Measurements from ENCODE around the gene METTL2B.
"Not testable (repeated sequence)": the region's sequence is repeated elsewhere in the genome, so short reads cannot be mapped to it uniquely, and the experiment has no call there.

The METTL2B gene

DNA sequence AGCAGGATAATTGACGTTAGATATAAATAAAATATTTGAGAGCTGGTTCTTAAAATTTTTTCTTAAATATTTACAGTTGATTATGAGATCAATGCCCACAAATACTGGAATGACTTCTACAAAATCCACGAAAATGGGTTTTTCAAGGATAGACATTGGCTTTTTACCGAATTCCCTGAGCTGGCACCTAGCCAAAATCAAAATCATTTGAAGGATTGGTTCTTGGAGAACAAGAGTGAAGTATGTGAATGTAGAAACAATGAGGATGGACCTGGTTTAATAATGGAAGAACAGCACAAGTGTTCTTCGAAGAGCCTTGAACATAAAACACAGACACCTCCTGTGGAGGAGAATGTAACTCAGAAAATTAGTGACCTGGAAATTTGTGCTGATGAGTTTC lies 2.5 kb downstream of the METTL2B start:
- H3K4me1 ChIP-seq (ENCODE audit: insufficient read depth, insufficient read length); H3K9ac ChIP-seq (ENCODE audit: insufficient read length, low read depth); H3K27me3 ChIP-seq (ENCODE audit: insufficient read depth, insufficient read length); H3K4me3 ChIP-seq (ENCODE audit: insufficient read length, low read depth); H3K9me3 ChIP-seq (ENCODE audit: insufficient read depth, low read length); DNase-seq (ENCODE audit: low read depth, low spot score): not testable (repeated sequence)
- H3K36me3 ChIP-seq (ENCODE audit: insufficient read depth, insufficient read length, low read length) = peaks cover 11% of the 10 kb centered on the region

DNA sequence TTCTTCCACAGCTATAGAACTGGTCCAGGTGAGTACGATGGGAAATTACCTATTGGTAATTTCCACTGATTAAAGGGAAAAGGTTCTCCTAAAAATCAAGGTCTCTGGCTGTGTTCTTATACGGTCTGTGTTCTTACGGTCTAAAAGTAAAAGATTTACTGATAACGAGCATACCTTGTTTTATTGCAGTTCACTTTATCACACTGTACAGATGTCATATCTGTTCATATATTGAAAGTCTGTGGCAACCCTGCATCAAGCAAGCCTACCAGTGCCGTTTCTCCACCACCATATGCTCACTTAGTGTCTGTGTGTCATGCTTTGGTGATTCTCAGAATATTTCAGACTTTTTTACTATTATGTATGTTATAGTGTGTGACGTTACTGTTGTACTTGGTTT lies 11.6 kb downstream of the METTL2B start:
- not testable (repeated sequence) for DNase-seq (ENCODE audit: low read depth, low spot score); H3K9ac ChIP-seq (ENCODE audit: insufficient read length, low read depth); H3K27me3 ChIP-seq (ENCODE audit: insufficient read depth, insufficient read length); H3K9me3 ChIP-seq (ENCODE audit: insufficient read depth, low read length); H3K4me3 ChIP-seq (ENCODE audit: insufficient read length, low read depth); H3K4me1 ChIP-seq (ENCODE audit: insufficient read depth, insufficient read length)
- peaks cover 17% of the 10 kb centered on the region for H3K36me3 ChIP-seq (ENCODE audit: insufficient read depth, insufficient read length, low read length)

DNA sequence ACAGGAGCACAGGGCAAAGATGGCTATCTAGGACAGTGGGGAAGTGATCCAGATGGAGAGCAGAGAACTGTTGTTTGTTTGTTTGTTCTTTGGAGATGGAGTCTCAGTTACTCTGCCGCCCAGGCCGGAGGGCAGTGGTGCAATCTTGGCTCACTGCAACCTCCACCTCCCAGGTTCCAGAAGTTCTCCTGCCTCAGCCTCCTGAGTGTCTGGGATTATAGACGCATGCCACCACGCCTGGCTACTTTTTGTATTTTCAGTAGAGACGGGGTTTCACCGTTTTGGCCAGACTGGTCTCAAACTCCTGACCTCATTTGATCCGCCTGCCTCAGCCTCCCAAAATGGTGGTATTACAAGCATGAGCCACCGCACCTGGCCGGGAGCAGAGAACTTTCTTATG lies 20.9 kb downstream of the METTL2B start:
- Histone ChIP-seq H3K9me3 (ENCODE audit: insufficient read depth, low read length) (no peaks in the 10 kb centered on the region), H3K36me3 (ENCODE audit: insufficient read depth, insufficient read length, low read length) (peaks cover 43% of the 10 kb centered on the region), H3K4me3 (ENCODE audit: insufficient read length, low read depth) (no peak overlapping the region), H3K9ac (ENCODE audit: insufficient read length, low read depth) (no peak overlapping the region), H3K4me1 (ENCODE audit: insufficient read depth, insufficient read length) (no peaks in the 10 kb centered on the region), H3K27me3 (ENCODE audit: insufficient read depth, insufficient read length) (no peaks in the 10 kb centered on the region)
- TF ChIP-seq ZNF274 (IDR thresholded peaks at IDR 0.05; ENCODE audit: low read depth, low read length) (no peak), YY1 (IDR thresholded peaks at IDR 0.05; ENCODE audit: insufficient read depth, insufficient read length) (no peak), SUZ12 (IDR thresholded peaks at IDR 0.05; ENCODE audit: extremely low read depth, insufficient read depth, insufficient read length) (no peak)
- no peak for DNase-seq (ENCODE audit: low read depth, low spot score)

DNA sequence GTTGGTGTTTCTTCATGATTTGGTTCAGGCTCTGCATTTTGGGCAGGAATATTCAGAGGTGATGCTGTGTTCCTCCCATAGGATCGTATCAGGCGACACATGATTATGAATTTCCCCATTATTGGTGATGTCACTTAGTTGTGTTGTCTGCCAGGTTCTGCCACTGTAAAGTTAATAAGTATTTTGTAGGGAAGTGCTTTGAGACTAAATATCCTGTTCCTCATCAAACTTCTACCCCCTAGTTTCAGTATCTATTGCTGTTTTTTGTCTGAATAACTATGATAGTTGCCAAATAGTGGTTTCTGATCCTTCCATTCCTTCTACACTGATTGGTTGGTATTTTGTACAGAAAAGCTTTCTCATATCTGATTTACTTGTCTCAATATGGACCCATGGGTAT lies 28.9 kb downstream of the METTL2B start:
- not testable (repeated sequence) for H3K9ac ChIP-seq (ENCODE audit: insufficient read length, low read depth); H3K4me1 ChIP-seq (ENCODE audit: insufficient read depth, insufficient read length); DNase-seq (ENCODE audit: low read depth, low spot score)

DNA sequence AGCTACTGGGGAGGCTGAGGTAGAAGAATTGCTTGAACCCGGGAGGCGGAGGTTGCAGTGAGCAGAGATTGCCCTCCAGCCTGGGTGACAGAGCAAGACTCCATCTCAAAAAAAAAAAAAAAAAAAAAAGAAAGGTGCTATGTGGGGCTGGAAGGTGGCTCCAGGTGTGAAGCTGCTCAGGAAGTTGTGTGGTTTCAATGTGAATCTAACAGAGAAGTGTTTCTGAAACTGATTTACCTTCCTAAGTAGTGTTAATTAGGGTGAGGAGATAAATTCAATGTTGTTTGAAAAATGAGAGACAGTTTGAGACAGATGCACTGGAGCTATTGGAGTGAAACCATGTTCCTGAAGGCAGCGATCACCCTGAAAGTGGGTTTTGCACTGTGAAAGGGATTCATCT lies 30.3 kb downstream of the METTL2B start:
- H3K36me3 ChIP-seq (ENCODE audit: insufficient read depth, insufficient read length, low read length); H3K27me3 ChIP-seq (ENCODE audit: insufficient read depth, insufficient read length); H3K4me1 ChIP-seq (ENCODE audit: insufficient read depth, insufficient read length); DNase-seq (ENCODE audit: low read depth, low spot score); H3K4me3 ChIP-seq (ENCODE audit: insufficient read length, low read depth); H3K9me3 ChIP-seq (ENCODE audit: insufficient read depth, low read length); H3K9ac ChIP-seq (ENCODE audit: insufficient read length, low read depth): not testable (repeated sequence)

More for the DNA sequence above, 28.9 kb downstream of the METTL2B start:
- H3K9me3 ChIP-seq (ENCODE audit: insufficient read depth, low read length); H3K27me3 ChIP-seq (ENCODE audit: insufficient read depth, insufficient read length); H3K36me3 ChIP-seq (ENCODE audit: insufficient read depth, insufficient read length, low read length); H3K4me3 ChIP-seq (ENCODE audit: insufficient read length, low read depth): not testable (repeated sequence)

DNA sequence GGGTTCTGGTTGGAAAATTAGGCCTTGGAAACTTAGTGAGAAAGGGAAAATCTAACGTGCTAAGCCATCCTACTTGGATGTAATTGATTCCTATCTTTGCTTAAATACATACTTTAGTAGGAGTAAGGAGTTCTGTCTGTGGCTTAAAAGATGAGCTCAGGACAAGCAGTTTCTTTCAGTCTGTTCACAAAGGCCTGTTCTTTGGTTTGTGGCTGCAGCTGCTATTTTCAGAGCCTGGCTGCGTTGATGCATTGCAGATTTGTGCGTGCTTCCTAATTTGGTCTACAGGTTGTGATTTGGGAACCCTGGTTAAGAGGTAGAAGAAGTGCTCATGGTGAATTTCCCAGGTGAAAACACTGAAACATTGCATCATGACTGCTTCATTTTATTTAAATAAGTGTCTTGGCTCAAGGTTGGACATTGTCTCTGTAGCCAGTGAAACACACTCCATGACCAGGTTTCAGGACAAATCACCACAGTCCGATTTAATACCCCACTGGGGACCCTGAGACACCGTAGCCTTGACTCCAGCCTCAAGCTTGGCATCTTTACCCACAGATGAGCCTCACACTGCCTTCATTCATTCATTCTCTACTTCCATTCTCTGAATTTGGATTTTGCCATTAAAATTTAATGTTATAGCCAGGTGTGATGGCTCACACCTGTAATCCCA lies 30.9 kb downstream of the METTL2B start:
- not testable (repeated sequence) for DNase-seq (ENCODE audit: low read depth, low spot score); H3K9me3 ChIP-seq (ENCODE audit: insufficient read depth, low read length); H3K4me3 ChIP-seq (ENCODE audit: insufficient read length, low read depth); H3K9ac ChIP-seq (ENCODE audit: insufficient read length, low read depth); H3K36me3 ChIP-seq (ENCODE audit: insufficient read depth, insufficient read length, low read length); H3K4me1 ChIP-seq (ENCODE audit: insufficient read depth, insufficient read length); H3K27me3 ChIP-seq (ENCODE audit: insufficient read depth, insufficient read length)

DNA sequence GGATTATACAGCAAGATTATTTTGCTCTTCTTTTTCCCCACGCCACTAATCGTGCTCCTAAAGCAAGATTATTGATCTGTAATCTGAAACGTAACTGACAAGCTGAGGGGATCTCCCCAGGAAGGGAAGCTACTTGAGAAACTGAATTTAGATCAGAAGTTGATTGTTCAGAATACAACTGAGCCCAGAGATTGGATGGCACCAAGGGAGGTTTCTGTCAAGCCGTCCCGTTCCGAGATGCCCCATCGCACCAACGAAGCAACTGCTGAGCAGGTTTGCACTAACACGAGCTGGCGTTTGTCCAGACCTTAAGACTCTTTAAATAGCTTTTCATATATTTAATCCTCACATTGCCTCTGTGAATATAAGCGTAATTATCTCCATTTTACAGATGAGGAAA lies 35.1 kb downstream of the METTL2B start:
- not testable (repeated sequence) for H3K4me3 ChIP-seq (ENCODE audit: insufficient read length, low read depth); DNase-seq (ENCODE audit: low read depth, low spot score); H3K4me1 ChIP-seq (ENCODE audit: insufficient read depth, insufficient read length); H3K27me3 ChIP-seq (ENCODE audit: insufficient read depth, insufficient read length); H3K36me3 ChIP-seq (ENCODE audit: insufficient read depth, insufficient read length, low read length); H3K9me3 ChIP-seq (ENCODE audit: insufficient read depth, low read length); H3K9ac ChIP-seq (ENCODE audit: insufficient read length, low read depth)

DNA sequence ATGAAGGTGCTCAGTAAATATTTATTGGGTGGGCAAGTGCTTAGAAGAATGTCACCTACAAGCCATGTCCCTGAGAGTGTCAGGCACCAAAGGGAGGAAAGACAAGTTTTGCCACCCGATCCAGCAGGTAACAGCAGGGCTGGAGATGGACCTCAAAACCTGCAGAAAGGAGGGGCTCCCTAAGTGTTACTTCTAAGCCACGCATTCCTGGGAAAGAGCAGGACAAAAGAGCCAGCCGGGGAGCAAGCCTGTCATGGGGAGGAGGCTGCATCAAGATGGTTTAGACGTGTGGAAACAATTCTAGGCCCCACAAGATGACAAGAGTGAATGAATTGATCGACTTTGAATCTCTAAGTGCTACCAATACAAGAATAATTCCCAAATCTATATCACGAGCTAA lies 38.7 kb downstream of the METTL2B start:
- DNase-seq (ENCODE audit: low read depth, low spot score); H3K9ac ChIP-seq (ENCODE audit: insufficient read length, low read depth); H3K4me1 ChIP-seq (ENCODE audit: insufficient read depth, insufficient read length); H3K9me3 ChIP-seq (ENCODE audit: insufficient read depth, low read length); H3K27me3 ChIP-seq (ENCODE audit: insufficient read depth, insufficient read length); H3K4me3 ChIP-seq (ENCODE audit: insufficient read length, low read depth); H3K36me3 ChIP-seq (ENCODE audit: insufficient read depth, insufficient read length, low read length): not testable (repeated sequence)

DNA sequence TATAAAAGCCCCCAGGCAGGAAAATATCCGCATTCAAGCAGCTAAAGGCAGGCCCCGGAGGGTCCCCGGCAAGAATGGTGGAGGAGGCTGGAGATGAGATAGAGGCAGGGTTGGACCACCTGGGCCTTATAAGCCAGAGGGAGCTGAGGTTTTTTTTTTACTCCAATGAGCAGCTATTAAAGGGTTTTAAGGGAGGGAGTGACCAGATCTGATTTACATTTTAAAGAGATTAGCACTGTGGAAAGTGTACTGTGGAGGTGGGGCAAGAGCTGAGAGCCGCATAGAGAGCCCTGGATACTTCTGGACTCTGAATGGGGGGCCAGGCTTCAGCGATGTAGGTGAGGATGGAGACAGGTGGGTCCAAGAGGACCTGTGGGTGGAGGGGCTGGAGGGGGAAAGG lies 40.5 kb downstream of the METTL2B start:
- not testable (repeated sequence) for H3K36me3 ChIP-seq (ENCODE audit: insufficient read depth, insufficient read length, low read length); H3K9ac ChIP-seq (ENCODE audit: insufficient read length, low read depth); H3K27me3 ChIP-seq (ENCODE audit: insufficient read depth, insufficient read length); H3K4me3 ChIP-seq (ENCODE audit: insufficient read length, low read depth); H3K9me3 ChIP-seq (ENCODE audit: insufficient read depth, low read length); H3K4me1 ChIP-seq (ENCODE audit: insufficient read depth, insufficient read length); DNase-seq (ENCODE audit: low read depth, low spot score)

DNA sequence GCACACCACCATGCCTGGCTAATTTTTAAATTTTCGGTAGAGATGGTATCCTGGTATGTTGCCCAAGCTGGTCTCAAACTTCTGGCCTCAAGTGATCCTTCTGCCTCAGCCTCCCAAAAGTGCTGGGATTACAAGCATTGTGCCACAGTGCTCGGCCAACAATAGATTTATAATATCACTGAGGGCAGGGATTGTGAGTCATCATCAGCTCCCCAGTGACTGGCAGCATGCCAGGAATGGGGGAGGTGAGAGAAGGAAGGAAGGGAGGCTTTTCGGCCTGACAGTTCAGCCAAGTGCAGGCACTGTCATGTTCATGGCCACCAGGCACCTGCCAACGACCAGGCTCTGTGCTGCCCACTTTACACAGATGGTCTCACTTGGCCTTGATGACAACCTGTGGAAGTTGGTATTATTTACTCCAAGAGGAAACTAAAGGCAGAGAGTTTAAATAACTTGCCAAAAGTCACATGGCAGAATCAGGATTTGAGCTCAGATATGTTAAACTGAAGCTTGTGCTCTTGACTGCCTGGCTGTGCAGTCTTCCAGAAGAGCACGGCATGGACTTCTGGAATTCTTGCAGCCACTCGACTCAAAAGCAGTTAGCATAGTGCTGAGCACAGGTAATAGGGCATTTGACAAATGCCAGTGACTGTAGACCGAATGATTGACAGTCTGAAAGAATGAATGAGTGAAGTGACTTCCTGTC lies 46.8 kb downstream of the METTL2B start:
- H3K27me3 ChIP-seq (ENCODE audit: insufficient read depth, insufficient read length); H3K4me3 ChIP-seq (ENCODE audit: insufficient read length, low read depth); H3K36me3 ChIP-seq (ENCODE audit: insufficient read depth, insufficient read length, low read length); H3K4me1 ChIP-seq (ENCODE audit: insufficient read depth, insufficient read length); H3K9ac ChIP-seq (ENCODE audit: insufficient read length, low read depth); H3K9me3 ChIP-seq (ENCODE audit: insufficient read depth, low read length); DNase-seq (ENCODE audit: low read depth, low spot score): not testable (repeated sequence)

DNA sequence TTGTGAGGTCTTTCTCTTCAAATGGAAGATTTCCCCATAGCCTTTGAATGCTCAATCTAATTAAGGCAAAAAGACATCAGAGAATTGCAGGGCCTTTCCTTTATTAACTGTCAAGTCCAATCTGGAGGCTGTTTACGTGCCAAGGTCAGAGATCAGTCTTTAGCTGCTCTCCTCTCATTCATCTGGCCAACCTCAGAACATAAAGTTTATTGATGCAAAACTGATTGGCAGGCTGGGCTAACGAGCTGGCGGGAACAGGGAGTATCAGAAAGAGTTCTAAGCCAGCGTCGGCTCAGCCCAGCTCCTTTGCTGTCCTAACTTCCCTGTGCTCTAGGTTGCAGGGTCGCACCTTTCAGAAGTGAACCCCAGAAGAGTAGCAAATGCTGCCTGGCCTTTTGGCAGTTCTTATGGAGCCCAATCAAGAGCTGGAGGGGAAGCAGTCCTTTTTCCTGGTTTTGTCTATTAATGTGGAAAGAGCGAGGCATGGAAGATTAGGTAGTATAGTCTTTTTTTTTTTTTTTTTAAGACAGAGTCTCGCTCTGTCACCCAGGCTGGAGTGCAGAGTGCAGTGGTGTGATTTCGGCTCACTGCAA lies 47.5 kb downstream of the METTL2B start:
- not testable (repeated sequence) for H3K9ac ChIP-seq (ENCODE audit: insufficient read length, low read depth); H3K36me3 ChIP-seq (ENCODE audit: insufficient read depth, insufficient read length, low read length); H3K4me1 ChIP-seq (ENCODE audit: insufficient read depth, insufficient read length); H3K4me3 ChIP-seq (ENCODE audit: insufficient read length, low read depth); H3K27me3 ChIP-seq (ENCODE audit: insufficient read depth, insufficient read length); DNase-seq (ENCODE audit: low read depth, low spot score); H3K9me3 ChIP-seq (ENCODE audit: insufficient read depth, low read length)
